Measurements from ENCODE around the gene ZNF423.

ZNF423 gene

GRCh38 chr16:49651996-49652395 lies 203.9 kb downstream of the ZNF423 start:
- TF ChIP-seq CTCF (IDR thresholded peaks at IDR 0.05; ENCODE audit: low read depth, low read length, missing control alignments) = no peak
- DNase-seq (ENCODE audit: low read depth) = no peak
- no peak overlapping the region for H3K4me3 ChIP-seq (ENCODE audit: low read depth, low read length)

GRCh38 chr16:49651226-49651625 lies 204.7 kb downstream of the ZNF423 start:
- DNase-seq (ENCODE audit: low read depth) = no peak
- no peak for TF ChIP-seq CTCF (IDR thresholded peaks at IDR 0.05; ENCODE audit: low read depth, low read length, missing control alignments)
- H3K4me3 ChIP-seq (ENCODE audit: low read depth, low read length) = no peak overlapping the region

- H3K4me3 ChIP-seq (ENCODE audit: low read depth, low read length) = no peak overlapping the region
- DNase-seq (ENCODE audit: low read depth) = no peak
- no peak for TF ChIP-seq CTCF (IDR thresholded peaks at IDR 0.05; ENCODE audit: low read depth, low read length, missing control alignments)
These were observed 205.3 kb downstream of the ZNF423 start for GRCh38 chr16:49650603-49651002.

- H3K4me3 ChIP-seq (ENCODE audit: low read depth, low read length) = no peak overlapping the region
- no peak for DNase-seq (ENCODE audit: low read depth)
- no peak for TF ChIP-seq CTCF (IDR thresholded peaks at IDR 0.05; ENCODE audit: low read depth, low read length, missing control alignments)
These were observed 206.7 kb downstream of the ZNF423 start for GRCh38 chr16:49649013-49649765.

- no peak for DNase-seq (ENCODE audit: low read depth)
These were observed 208.2 kb downstream of the ZNF423 start for GRCh38 chr16:49647673-49648072.

GRCh38 chr16:49645263-49645662 lies 210.6 kb downstream of the ZNF423 start:
- no peak for TF ChIP-seq CTCF (IDR thresholded peaks at IDR 0.05; ENCODE audit: low read depth, low read length, missing control alignments)
- H3K4me3 ChIP-seq (ENCODE audit: low read depth, low read length) = no peak overlapping the region
- DNase-seq (ENCODE audit: low read depth) = no peak

More at GRCh38 chr16:49647673-49648072, 208.2 kb downstream of the ZNF423 start:
- no peak for TF ChIP-seq CTCF (IDR thresholded peaks at IDR 0.05; ENCODE audit: low read depth, low read length, missing control alignments)
- no peak overlapping the region for H3K4me3 ChIP-seq (ENCODE audit: low read depth, low read length)

GRCh38 chr16:49644145-49644463 lies 211.8 kb downstream of the ZNF423 start:
- DNase-seq (ENCODE audit: low read depth) = no peak
- H3K4me3 ChIP-seq (ENCODE audit: low read depth, low read length) = no peak overlapping the region
- peak; percentile 25 for TF ChIP-seq CTCF (IDR thresholded peaks at IDR 0.05; ENCODE audit: low read depth, low read length, missing control alignments)

Measured in GM12864 (cell line).